ENCODE measurements around the gene EEF1G. TPM values are rescaled to one million over a fixed set of nuclear protein-coding genes. Genes with fewer than 3 reads are reported as not detected.
"Not testable (repeated sequence)": the region's sequence is repeated elsewhere in the genome, so short reads cannot be mapped to it uniquely, and the experiment has no call there.

EEF1G gene
- total RNA-seq, 1 donor from 2014 or later, result 1,747 TPM

- no peak overlapping the region for H3K4me3 Mint-ChIP-seq
- no peak for DNase-seq (ENCODE audit: low spot score in 2 of 2, unreplicated experiment in 2 of 2)
- peak overlapping the region; percentile 2 for H3K27ac Mint-ChIP-seq
- H3K36me3 Mint-ChIP-seq, result peaks cover 38% of the 10 kb centered on the region
- peaks cover 27% of the 10 kb centered on the region for H3K4me1 Mint-ChIP-seq
- TF ChIP-seq, protein P1, sequence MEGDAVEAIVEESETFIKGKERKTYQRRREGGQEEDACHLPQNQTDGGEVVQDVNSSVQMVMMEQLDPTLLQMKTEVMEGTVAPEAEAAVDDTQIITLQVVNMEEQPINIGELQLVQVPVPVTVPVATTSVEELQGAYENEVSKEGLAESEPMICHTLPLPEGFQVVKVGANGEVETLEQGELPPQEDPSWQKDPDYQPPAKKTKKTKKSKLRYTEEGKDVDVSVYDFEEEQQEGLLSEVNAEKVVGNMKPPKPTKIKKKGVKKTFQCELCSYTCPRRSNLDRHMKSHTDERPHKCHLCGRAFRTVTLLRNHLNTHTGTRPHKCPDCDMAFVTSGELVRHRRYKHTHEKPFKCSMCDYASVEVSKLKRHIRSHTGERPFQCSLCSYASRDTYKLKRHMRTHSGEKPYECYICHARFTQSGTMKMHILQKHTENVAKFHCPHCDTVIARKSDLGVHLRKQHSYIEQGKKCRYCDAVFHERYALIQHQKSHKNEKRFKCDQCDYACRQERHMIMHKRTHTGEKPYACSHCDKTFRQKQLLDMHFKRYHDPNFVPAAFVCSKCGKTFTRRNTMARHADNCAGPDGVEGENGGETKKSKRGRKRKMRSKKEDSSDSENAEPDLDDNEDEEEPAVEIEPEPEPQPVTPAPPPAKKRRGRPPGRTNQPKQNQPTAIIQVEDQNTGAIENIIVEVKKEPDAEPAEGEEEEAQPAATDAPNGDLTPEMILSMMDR (IDR thresholded peaks at IDR 0.05; ENCODE audit: unreplicated experiment), result no peak
- no peaks in the 10 kb centered on the region for H3K9me3 Mint-ChIP-seq
- H3K27me3 Mint-ChIP-seq (ENCODE audit: low read depth), result no peaks in the 10 kb centered on the region
These were observed 8.4 kb downstream of the EEF1G start for GRCh38 chr11:62565100-62565802.

DNA sequence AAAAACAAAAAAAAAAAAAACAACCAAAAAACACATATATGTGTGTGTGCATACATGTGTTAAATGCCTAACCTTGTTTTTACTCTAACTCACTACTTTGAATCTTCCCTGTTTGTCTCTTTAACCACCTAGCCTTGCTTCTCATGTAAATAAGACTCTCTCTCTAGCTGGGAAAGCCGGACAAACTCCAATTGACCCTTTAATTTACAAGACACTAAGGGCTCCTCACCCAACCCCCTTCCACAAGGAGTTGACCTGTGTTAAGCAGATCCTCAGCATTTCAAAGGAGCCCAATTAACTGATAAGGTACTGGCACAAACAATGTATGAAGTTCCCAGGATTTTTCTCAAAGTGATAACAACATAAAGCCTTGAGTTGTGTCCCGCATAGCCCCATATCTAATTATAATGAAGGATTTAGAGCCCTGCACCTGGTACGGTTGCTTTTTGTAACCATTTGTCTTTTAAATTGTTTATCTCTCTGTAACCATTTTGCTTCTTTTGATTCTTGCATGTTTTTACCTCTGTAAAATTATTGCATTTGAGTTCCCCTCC is 11.9 kb downstream of the EEF1G start:
- H3K27ac Mint-ChIP-seq, result peak overlapping the region; percentile 95
- H3K36me3 Mint-ChIP-seq, result peaks cover 37% of the 10 kb centered on the region
- not testable (repeated sequence) for H3K27me3 Mint-ChIP-seq (ENCODE audit: low read depth); H3K4me3 Mint-ChIP-seq; DNase-seq (ENCODE audit: low spot score in 2 of 2, unreplicated experiment in 2 of 2); H3K9me3 Mint-ChIP-seq
- peaks cover 44% of the 10 kb centered on the region for H3K4me1 Mint-ChIP-seq

DNA sequence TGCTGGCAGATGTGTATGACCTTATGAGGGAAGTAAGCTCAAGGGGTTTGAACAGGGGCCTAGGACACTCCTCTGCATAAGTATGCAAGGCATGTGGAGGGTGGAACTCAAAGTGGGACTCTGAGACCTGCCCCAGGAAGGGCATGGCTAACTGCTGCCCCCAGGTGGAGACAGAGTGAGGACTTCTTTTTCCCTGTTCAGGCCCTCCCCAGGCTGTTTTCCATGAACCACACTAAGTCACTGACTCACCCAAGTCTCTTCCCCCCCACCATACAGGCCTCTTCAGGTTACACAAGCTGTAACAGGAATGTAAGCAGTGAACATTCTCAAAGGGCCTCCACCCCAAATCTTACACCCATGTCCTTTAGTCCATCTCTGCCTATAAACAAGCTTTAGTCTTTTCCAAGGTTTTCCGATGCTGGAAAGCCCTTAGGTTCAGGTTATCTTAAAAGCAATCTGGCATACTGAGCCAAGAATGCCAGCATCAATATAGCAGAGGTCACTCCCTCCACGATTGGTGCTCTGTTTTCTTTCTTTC is 13.1 kb downstream of the EEF1G start:
- H3K27me3 Mint-ChIP-seq (ENCODE audit: low read depth), result no peaks in the 10 kb centered on the region
- TF ChIP-seq, protein P1 (IDR thresholded peaks at IDR 0.05; ENCODE audit: unreplicated experiment), result peak; percentile 49
- peaks cover 51% of the 10 kb centered on the region for H3K4me1 Mint-ChIP-seq
- H3K4me3 Mint-ChIP-seq, result no peak overlapping the region
- no peaks in the 10 kb centered on the region for H3K9me3 Mint-ChIP-seq
- H3K27ac Mint-ChIP-seq, result peak overlapping the region; percentile 95
- DNase-seq (ENCODE audit: low spot score in 2 of 2, unreplicated experiment in 2 of 2), result peak in 1 of 2 experiments; percentile 85
- peaks cover 28% of the 10 kb centered on the region for H3K36me3 Mint-ChIP-seq

DNA sequence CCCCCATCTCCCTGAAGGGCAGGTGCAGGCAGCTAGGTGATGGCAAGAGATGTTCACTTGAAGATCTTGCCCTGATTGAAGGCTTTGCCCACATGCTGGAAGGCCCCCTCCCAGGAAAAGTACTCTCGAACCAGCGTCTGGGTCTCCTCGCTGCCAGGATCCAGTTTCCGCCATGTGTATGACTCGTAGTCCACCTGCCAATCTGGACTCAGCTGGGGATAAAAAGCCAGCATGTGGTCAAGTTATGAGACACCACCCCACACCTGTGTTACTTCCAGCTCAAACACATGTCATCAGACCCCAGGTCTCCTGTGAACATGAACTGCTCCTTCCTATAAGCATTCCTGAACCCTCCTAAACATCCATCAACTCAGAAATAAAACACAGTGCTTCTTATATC is 14.1 kb downstream of the EEF1G start:
- H3K4me3 Mint-ChIP-seq; H3K9me3 Mint-ChIP-seq; DNase-seq (ENCODE audit: low spot score in 2 of 2, unreplicated experiment in 2 of 2); H3K27me3 Mint-ChIP-seq (ENCODE audit: low read depth): not testable (repeated sequence)
- H3K36me3 Mint-ChIP-seq, result peaks cover 25% of the 10 kb centered on the region
- H3K27ac Mint-ChIP-seq, result peak overlapping the region; percentile 95
- H3K4me1 Mint-ChIP-seq, result peaks cover 60% of the 10 kb centered on the region

DNA sequence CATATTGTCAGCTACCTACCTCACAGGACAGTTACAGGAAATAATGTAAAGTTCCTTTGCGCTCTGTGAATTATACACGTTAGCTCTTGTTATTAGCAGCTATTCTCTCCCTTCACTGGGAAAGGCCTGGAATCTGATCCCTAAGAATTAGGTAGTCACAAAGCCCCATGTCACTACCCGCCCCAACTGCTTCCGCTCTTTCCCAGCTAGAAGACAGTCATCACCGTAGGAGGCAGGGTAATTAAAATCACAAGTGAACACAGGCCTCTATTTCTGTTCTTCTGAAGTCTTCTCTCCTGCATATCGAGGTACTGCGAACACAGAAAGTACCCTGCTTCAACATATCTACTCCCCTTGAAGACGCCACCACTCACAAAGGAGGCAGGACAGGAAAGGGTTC is 14.5 kb downstream of the EEF1G start:
- TF ChIP-seq, protein P1 (IDR thresholded peaks at IDR 0.05; ENCODE audit: unreplicated experiment), result no peak
- Mint-ChIP-seq H3K27me3 (ENCODE audit: low read depth) (no peaks in the 10 kb centered on the region), H3K27ac (peak overlapping the region; percentile 95), H3K4me3 (no peak overlapping the region), H3K9me3 (no peaks in the 10 kb centered on the region), H3K4me1 (peaks cover 64% of the 10 kb centered on the region), H3K36me3 (peaks cover 25% of the 10 kb centered on the region)
- no peak for DNase-seq (ENCODE audit: low spot score in 2 of 2, unreplicated experiment in 2 of 2)

DNA sequence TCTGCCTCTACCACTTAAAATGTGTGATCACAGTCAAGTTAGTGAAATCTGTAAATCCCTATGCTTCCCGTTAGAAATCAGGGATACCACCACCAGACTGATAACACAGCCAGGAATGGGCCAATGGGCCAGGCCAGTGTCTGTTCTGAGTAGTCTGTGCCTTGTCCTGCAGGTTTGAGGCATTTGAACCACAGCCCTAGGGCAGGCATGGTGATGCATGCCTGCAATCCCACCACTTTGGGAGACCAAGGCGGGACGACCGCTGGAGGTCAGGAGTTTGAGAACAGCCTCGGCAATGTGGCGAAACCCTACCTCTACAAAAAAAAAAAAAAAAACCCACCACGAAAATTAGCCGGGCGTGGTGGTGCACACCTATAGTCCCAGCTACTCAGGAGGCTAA is 15.0 kb downstream of the EEF1G start:
- peaks cover 69% of the 10 kb centered on the region for H3K4me1 Mint-ChIP-seq
- H3K9me3 Mint-ChIP-seq, result no peaks in the 10 kb centered on the region
- TF ChIP-seq, protein P1 (IDR thresholded peaks at IDR 0.05; ENCODE audit: unreplicated experiment), result no peak
- H3K27ac Mint-ChIP-seq, result no peak overlapping the region
- H3K27me3 Mint-ChIP-seq (ENCODE audit: low read depth), result no peaks in the 10 kb centered on the region
- no peak for DNase-seq (ENCODE audit: low spot score in 2 of 2, unreplicated experiment in 2 of 2)
- H3K4me3 Mint-ChIP-seq, result no peak overlapping the region
- H3K36me3 Mint-ChIP-seq, result peaks cover 22% of the 10 kb centered on the region

Data from mesothelial cell of epicardium (in vitro differentiated cells).